PC-3 (cell line): ENCODE results near the gene PRKAR2A. TPM values are rescaled to one million over a fixed set of nuclear protein-coding genes. Genes with fewer than 3 reads are reported as not detected.
"Not testable (repeated sequence)": the region's sequence is repeated elsewhere in the genome, so short reads cannot be mapped to it uniquely, and the experiment has no call there.

Experiments
- ATAC-seq: fragments of 200-7000 bp; cut with Tn5 transposase; 2 replicates; pipeline ENCODE4 v1.9.1; 2020; ENCODE audit warnings: mild to moderate bottlenecking, moderate library complexity
- BruUV-seq: library from RNA; stranded (reverse); fragments of 400-500 nt; replicated peaks from 2 replicates; lab custom pipeline; 2021; lab: Mats Ljungman, UMichigan
- CTCF ChIA-PET: fragments of 300-600 bp; sonication (Branson Sonifier 250); formaldehyde crosslinking; loops from one replicate; lab custom pipeline; 2022; ENCODE audit warnings: antibody characterized with exemption; lab: Charles Lee
- POLR2A ChIA-PET: fragments of 300-600 bp; sonication (Branson Sonifier 250); formaldehyde crosslinking; loops from one replicate; lab custom pipeline; 2022; ENCODE audit warnings: antibody characterized with exemption; ENCODE audit not compliant: unreplicated experiment; lab: Charles Lee
- DNase-seq: peaks from one replicate; pipeline ENCODE4 v3.0.0-alpha.2; 2015
- H2AFZ ChIP-seq: fragments of 300-600 bp; sonication (generic); 2 replicates; pipeline ENCODE4 v1.6.0; 2016; ENCODE audit warnings: antibody characterized with exemption, low read length
- H3F3A ChIP-seq: fragments of 300-600 bp; sonication (generic); one replicate; pipeline ENCODE4 v1.6.0; 2017; ENCODE audit warnings: antibody characterized with exemption, low read length, control low read depth, mild to moderate bottlenecking; ENCODE audit not compliant: unreplicated experiment
- H3K27ac ChIP-seq: fragments of 300-600 bp; sonication (generic); 2 replicates; pipeline ENCODE4 v1.5.1; 2016; ENCODE audit warnings: mild to moderate bottlenecking, low read length
- H3K27me3 ChIP-seq: fragments of 300-600 bp; sonication (generic); 2 replicates; pipeline ENCODE4 v1.6.1; 2016; ENCODE audit warnings: low read length, mixed read lengths
- H3K36me3 ChIP-seq: fragments of 300-600 bp; sonication (generic); 2 replicates; pipeline ENCODE4 v1.6.1; 2016; ENCODE audit warnings: low read depth, mixed run types, low read length, mixed read lengths
- H3K4me1 ChIP-seq: fragments of 300-600 bp; sonication (generic); 2 replicates; pipeline ENCODE4 v1.5.1; 2016; ENCODE audit warnings: low read length; ENCODE audit not compliant: insufficient read depth
- H3K4me2 ChIP-seq: fragments of 300-600 bp; sonication (generic); 2 replicates; pipeline ENCODE4 v1.6.0; 2016; ENCODE audit warnings: low read length
- H3K4me3 ChIP-seq: fragments of 300-600 bp; sonication (generic); 2 replicates; pipeline ENCODE4 v1.5.1; 2016; ENCODE audit warnings: mild to moderate bottlenecking, low read length, mixed read lengths
- H3K79me2 ChIP-seq: fragments of 300-600 bp; sonication (generic); 2 replicates; pipeline ENCODE4 v1.6.1; 2017; ENCODE audit warnings: low read length, mixed read lengths
- H3K9ac ChIP-seq: fragments of 300-600 bp; sonication (generic); 2 replicates; pipeline ENCODE4 v1.6.0; 2016; ENCODE audit warnings: mild to moderate bottlenecking, low read length
- H3K9me2 ChIP-seq: fragments of 300-600 bp; sonication (generic); replicated peaks from 2 replicates; pipeline ENCODE4 v1.6.1; 2016; ENCODE audit warnings: mixed run types, low read length, mixed read lengths
- H3K9me3 ChIP-seq: fragments of 300-600 bp; sonication (generic); 2 replicates; pipeline ENCODE4 v1.6.1; 2016; ENCODE audit warnings: low read length, mixed read lengths
- H4K20me1 ChIP-seq: fragments of 300-600 bp; sonication (generic); 2 replicates; pipeline ENCODE4 v1.6.1; 2016; ENCODE audit warnings: low read length, mixed read lengths
- CTCF ChIP-seq: fragments of 300-600 bp; sonication (generic); conservative IDR thresholded peaks from 2 replicates; pipeline ENCODE4 v1.5.1; 2017; ENCODE audit warnings: antibody characterized with exemption, low read depth, mild to moderate bottlenecking, low read length
- EZH2 ChIP-seq: fragments of 300-600 bp; sonication (generic); IDR thresholded peaks from one replicate; pipeline ENCODE4 v1.6.1; 2017; ENCODE audit warnings: antibody characterized with exemption, mild to moderate bottlenecking, low read length; ENCODE audit not compliant: unreplicated experiment
- EZH2phosphoT487 ChIP-seq: fragments of 300-600 bp; sonication (generic); IDR thresholded peaks from 2 replicates; pipeline ENCODE4 v1.6.1; 2018; ENCODE audit warnings: mild to moderate bottlenecking, antibody characterized with exemption, low read length, borderline replicate concordance
- intact Hi-C: fragments of 100-400 bp; cut with micrococcal nuclease; formaldehyde crosslinking; loops from 2 replicates; pipeline ENCODE4 v1.9.0; 2023
- total RNA-seq: library from RNA; depleted of rRNA; stranded (reverse); fragments of >200 nt; gene quantifications from 2 replicates; pipeline ENCODE4 v1.2.3, GENCODE V29; 2014

PRKAR2A gene
- total RNA-seq, 1 experiment from 2014 or later = 68.1 TPM

GRCh38 chr3:48811524-48811923, 36.1 kb downstream of the PRKAR2A start:
- DNase-seq = no peak
- H3K27me3 ChIP-seq = no peaks in the 10 kb centered on the region
- ChIA-PET CTCF (no interaction called here), POLR2A (no interaction called here)
- no peak overlapping the region for H3K4me2 ChIP-seq
- H3K9me3 ChIP-seq = no peaks in the 10 kb centered on the region
- intact Hi-C loops = no loop called here
- H3K4me1 ChIP-seq = no peaks in the 10 kb centered on the region
- no peak overlapping the region for H3K9ac ChIP-seq
- H3K27ac ChIP-seq = no peak overlapping the region
- H3F3A ChIP-seq = no peaks in the 10 kb centered on the region
- no peak overlapping the region for H2AFZ ChIP-seq
- H3K4me3 ChIP-seq = no peak overlapping the region
- no peak for ATAC-seq
- no peaks in the 10 kb centered on the region for H3K36me3 ChIP-seq
- no peaks in the 10 kb centered on the region for H4K20me1 ChIP-seq
- H3K79me2 ChIP-seq = peaks cover 28% of the 10 kb centered on the region
- TF ChIP-seq EZH2phosphoT487 (no peak), EZH2 (no peak), CTCF (no peak)
- no peaks in the 10 kb centered on the region for H3K9me2 ChIP-seq
- BruUV-seq = no TSS peak

- no peak overlapping the region for H3K4me3 ChIP-seq
- H4K20me1 ChIP-seq = no peaks in the 10 kb centered on the region
- no peaks in the 10 kb centered on the region for H3K36me3 ChIP-seq
- no peaks in the 10 kb centered on the region for H3K79me2 ChIP-seq
- TF ChIP-seq EZH2phosphoT487 (no peak), CTCF (no peak), EZH2 (no peak)
- no peaks in the 10 kb centered on the region for H3K9me3 ChIP-seq
- H3K4me1 ChIP-seq = no peaks in the 10 kb centered on the region
- no peak overlapping the region for H2AFZ ChIP-seq
- no peaks in the 10 kb centered on the region for H3F3A ChIP-seq
- intact Hi-C loops = no loop called here
- no peaks in the 10 kb centered on the region for H3K27me3 ChIP-seq
- CTCF ChIA-PET = no interaction called here
- H3K9ac ChIP-seq = no peak overlapping the region
- no peak overlapping the region for H3K27ac ChIP-seq
- no peaks in the 10 kb centered on the region for H3K9me2 ChIP-seq
- DNase-seq = no peak
- no peak for ATAC-seq
- H3K4me2 ChIP-seq = no peak overlapping the region
- POLR2A ChIA-PET = no interaction called here
- BruUV-seq = no TSS peak
Measured at GRCh38 chr3:48804930-48805329, 42.7 kb downstream of the PRKAR2A start.

- CTCF ChIA-PET, H3F3A ChIP-seq, H3K4me3 ChIP-seq, intact Hi-C loops, H3K4me2 ChIP-seq, H3K27ac ChIP-seq, POLR2A ChIA-PET, H3K9me2 ChIP-seq, H3K9me3 ChIP-seq, DNase-seq, BruUV-seq, H4K20me1 ChIP-seq, H3K79me2 ChIP-seq, H3K27me3 ChIP-seq, H2AFZ ChIP-seq, ATAC-seq, H3K36me3 ChIP-seq, H3K9ac ChIP-seq: not testable (repeated sequence)
- H3K4me1 ChIP-seq = peaks cover 12% of the 10 kb centered on the region
Measured at GRCh38 chr3:48800831-48801230, 46.8 kb downstream of the PRKAR2A start.
